ENCODE results near the gene SPIRE2. TPM values are rescaled to one million over a fixed set of nuclear protein-coding genes. Genes with fewer than 3 reads are reported as not detected.
A peak's percentile ranks its signal among the peaks of the same experiment; 100 is the strongest.

SPIRE2 gene
- total RNA-seq, 2 donors from 2014 or later = 0.69 to 0.91 TPM

DNA sequence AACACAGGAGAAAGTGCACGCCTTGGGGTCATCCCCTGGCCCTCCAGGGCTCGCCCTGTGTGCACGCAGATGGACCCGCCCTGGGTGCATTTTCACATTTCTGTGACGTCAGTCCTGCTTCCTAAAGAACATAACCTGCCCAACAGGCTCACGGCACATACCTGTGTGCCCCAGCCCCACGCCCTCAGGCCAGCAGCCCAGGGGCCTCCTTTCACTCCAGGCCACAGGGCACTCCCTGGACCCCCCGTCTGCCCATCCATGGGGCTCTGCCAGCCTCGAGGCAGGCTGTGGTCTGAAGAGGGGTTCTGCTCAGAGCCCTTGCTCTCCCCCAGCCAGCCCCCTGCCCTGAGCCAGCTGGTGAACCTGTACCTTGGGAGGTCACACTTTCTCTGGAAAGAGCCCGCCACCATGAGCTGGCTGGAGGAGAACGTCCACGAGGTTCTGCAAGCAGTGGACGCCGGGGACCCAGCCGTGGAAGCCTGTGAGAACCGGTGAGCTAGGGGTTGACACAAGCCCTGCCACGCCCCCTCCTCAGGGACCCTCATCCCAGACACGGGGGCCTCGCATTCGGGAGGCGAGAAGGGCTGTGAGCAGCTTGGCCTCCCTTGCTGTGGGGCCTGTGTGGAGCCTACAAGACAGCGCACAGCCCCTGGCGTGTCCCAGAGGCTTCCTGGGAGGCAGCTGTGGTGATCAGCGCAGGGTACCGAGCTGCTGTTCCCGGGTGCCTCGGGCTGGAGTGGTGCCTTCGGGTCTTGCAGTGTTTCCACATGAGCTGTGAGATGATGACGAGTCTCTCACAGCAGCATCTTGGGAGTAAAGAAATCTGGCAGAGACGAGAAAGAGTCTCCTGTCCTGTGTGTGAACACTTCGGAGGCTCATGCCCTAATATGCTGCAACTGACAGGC lies 76.6 kb downstream of the SPIRE2 start:
- DNase-seq (no peak), ATAC-seq (replicated peaks in 1 of 2) (peak in 1 of 2 donors; percentile 16)
- Mint-ChIP-seq H3K27me3 (ENCODE audit: low read depth) (no peaks in the 10 kb centered on the region), H3K4me3 (no peak overlapping the region), H3K27ac (no peak overlapping the region), H3K4me1 (ENCODE audit: low read depth) (no peaks in the 10 kb centered on the region), H3K36me3 (ENCODE audit: insufficient read depth in 2 of 2) (peaks cover under 1 to 4% of the 10 kb centered on the region in 2 donors), H3K9me3 (no peaks in the 10 kb centered on the region)

DNA sequence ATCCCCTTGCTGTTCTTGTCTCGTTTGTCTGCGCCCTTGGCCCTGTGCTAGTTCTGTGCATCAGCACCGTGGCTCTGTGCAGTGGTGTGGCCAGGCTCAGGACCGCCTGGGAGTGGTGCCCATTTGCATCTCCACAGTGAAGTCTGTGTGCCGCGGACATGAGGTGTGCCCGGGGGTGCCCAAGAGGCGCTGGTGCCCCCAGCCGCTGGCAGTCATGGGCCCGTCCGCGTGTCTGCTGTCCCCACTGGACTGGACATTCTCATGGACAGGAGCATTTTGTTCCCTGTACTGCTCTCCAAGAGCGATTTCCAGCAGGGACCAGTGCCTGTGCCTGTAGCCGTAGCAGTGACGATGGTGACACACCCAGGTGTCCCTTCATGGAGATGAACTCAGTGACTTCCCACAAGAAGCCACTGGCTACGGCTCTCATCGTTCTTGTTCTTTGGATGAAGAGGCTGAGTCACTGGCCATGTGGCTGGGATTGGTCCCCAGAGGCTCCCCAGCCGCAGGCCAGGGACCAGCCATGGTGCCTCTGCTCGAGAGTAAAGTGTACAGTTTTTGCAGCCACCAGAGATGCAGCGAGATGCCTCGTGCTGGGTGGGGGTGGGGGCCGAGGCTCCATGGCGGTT lies 77.3 kb downstream of the SPIRE2 start:
- H3K27me3 Mint-ChIP-seq (ENCODE audit: low read depth) = no peaks in the 10 kb centered on the region
- no peak for DNase-seq
- H3K9me3 Mint-ChIP-seq = no peaks in the 10 kb centered on the region
- H3K36me3 Mint-ChIP-seq (ENCODE audit: insufficient read depth in 2 of 2) = peaks cover 0 to 5% of the 10 kb centered on the region in 2 donors
- H3K4me1 Mint-ChIP-seq (ENCODE audit: low read depth) = no peaks in the 10 kb centered on the region
- no peak for ATAC-seq (replicated peaks in 1 of 2)
- H3K27ac Mint-ChIP-seq = no peak overlapping the region
- no peak overlapping the region for H3K4me3 Mint-ChIP-seq

DNA sequence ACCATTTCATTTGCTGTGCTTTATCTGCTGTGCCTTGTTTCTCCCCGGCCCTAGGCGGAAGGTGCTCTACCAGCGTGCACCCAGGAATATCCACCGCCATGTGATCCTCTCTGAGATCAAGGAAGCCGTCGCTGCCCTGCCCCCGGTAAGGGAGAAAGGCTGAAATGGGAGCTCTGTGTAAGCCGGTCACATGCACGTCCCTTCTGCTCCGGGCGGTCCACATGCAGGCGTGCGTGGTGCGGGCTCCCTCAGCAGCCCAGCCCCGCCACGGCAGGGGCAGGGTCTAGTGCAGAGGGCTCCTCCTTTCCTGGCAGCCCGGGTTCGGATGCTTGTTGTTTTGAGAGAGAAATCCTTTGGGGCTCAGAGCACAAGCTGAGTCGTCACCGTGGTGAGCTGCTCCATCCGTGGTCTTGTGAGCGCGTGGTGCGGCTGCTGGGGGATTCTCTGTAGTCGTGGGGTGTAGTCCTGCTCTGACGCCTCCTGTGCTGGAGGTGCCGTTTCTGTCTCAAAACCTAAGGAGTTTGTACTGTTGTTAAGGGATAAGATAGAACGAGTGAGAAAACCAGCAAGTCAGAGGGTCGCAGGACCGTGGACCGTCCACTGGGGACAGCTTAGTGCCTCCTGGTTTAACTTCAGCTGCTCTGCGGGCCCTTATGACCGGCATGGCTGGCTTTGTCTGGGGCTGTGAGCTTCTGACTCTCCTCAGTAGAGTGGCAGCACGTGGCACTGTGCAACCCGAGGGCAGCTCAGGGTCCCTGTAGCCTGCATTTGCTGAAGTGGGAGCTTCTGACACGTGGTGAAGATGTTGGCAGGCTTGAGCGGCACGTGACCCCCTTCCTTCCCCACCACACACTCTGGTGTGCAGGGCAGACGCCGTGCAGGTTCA lies 78.1 kb downstream of the SPIRE2 start:
- ATAC-seq (replicated peaks in 1 of 2) (no peak), DNase-seq (no peak)
- H3K27ac Mint-ChIP-seq = no peak overlapping the region
- H3K27me3 Mint-ChIP-seq (ENCODE audit: low read depth) = no peaks in the 10 kb centered on the region
- no peaks in the 10 kb centered on the region for H3K4me1 Mint-ChIP-seq (ENCODE audit: low read depth)
- no peak overlapping the region for H3K4me3 Mint-ChIP-seq
- H3K36me3 Mint-ChIP-seq (ENCODE audit: insufficient read depth in 2 of 2) = peaks cover 3 to 8% of the 10 kb centered on the region in 2 donors
- no peaks in the 10 kb centered on the region for H3K9me3 Mint-ChIP-seq

DNA sequence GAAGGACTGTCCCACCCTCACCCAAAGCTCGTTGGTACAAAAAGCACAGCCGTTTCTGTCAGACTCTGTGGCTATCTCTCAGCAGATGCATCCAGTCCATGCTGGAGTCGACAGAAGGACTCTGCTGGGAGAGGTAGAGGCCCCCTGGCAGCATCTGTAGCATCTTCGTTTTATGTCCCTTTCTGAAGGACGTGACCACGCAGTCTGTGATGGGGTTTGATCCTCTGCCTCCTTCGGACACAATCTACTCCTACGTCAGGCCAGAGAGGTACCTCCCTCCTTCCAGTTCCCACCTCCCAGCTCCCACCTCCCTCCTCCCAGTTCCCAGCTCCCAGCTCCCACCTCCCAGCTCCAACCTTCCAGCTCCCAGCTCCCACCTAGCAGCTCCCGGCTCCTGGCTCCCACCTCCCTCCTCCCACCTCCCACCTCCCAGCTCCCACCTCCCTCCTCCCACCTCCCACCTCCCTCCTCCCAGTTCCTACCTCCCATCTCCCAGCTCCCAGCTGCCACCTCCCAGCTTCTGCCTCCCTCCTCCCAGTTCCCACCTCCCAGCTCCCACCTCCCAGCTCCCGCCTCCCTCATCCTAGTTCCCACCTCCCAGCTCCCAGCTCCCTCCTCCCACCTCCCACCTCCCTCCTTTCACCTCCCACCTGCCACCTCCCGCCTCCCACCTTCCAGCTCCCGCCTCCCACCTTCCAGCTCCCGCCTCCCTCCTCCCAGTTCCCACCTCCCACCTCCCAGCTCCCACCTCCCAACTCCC lies 79.0 kb downstream of the SPIRE2 start:
- Mint-ChIP-seq H3K27ac (no peak overlapping the region), H3K27me3 (ENCODE audit: low read depth) (no peaks in the 10 kb centered on the region), H3K4me1 (ENCODE audit: low read depth) (no peaks in the 10 kb centered on the region), H3K36me3 (ENCODE audit: insufficient read depth in 2 of 2) (peaks cover 4 to 8% of the 10 kb centered on the region in 2 donors), H3K9me3 (no peaks in the 10 kb centered on the region), H3K4me3 (no peak overlapping the region)
- ATAC-seq (replicated peaks in 1 of 2) = no peak
- DNase-seq = no peak

DNA sequence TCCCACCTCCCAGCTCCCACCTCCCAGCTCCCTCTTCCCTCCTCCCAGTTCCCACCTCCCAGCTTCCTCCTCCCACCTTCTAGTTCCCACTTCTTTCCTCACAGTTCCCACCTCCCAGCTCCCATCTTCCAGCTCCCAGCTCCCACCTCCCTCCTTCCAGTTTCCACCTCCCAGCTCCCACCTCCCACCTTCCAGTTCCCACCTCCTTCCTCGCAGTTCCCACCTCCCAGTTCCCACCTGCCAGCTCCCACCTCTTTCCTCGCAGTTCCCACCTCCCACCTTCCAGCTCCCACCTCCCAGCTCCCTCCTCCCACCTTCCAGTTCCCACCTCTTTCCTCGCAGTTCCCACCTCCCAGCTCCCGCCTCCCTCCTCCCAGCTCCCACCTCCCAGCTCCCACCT lies 80.0 kb downstream of the SPIRE2 start:
- Mint-ChIP-seq H3K4me3 (no peak overlapping the region), H3K4me1 (ENCODE audit: low read depth) (no peaks in the 10 kb centered on the region), H3K27ac (no peak overlapping the region), H3K9me3 (no peaks in the 10 kb centered on the region), H3K36me3 (ENCODE audit: insufficient read depth in 2 of 2) (peaks cover 4 to 10% of the 10 kb centered on the region in 2 donors), H3K27me3 (ENCODE audit: low read depth) (no peaks in the 10 kb centered on the region)
- DNase-seq = no peak
- no peak for ATAC-seq (replicated peaks in 1 of 2)

DNA sequence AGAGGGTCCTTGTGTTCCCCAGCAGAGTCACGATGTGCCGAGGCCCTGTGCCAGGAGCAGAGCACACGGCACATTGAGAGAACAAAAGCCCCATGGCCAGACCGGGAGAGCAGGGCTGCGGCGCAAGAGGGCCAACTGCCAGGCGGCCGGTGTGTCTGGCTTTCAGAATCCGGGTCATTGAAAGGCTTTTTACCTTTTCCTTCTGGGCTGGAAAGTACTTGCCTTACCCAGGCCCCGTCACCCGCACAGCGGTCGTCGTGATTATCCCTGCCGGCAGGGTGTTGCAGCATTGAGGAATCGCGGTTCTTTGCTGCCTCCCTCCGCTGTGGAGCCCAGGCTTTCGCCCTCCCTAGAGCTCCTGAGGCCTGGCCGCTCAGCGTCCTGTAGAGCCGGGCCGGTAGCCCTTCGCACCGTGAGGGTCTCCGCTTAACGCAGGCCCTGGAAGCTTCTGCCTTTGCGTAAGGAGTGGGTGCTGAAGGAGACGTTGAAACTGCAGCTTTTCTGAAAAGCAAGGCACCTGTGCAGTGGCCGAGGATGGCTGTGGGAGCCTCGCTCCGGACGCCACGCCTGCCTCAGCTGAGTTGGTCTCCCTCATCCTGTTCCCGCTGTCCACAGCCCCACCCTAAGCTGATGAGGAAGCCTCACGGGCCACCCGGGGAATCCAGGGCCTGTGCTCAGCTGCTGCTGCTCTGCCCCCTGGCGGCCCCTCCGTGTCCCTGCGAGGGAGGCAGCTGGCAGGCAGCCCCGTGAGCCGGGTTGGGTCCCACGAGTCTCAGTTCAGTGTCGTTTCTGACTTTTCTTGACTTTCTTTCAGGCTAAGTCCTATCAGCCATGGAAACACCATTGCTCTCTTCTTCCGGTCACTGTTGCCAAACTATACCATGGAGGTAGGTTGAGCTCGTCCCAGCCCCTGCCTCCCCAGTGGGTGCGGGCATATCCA lies 81.8 kb downstream of the SPIRE2 start:
- Mint-ChIP-seq H3K9me3 (peaks cover 0 to 5% of the 10 kb centered on the region in 2 donors), H3K4me3 (no peak overlapping the region), H3K27ac (no peak overlapping the region), H3K27me3 (ENCODE audit: low read depth) (no peaks in the 10 kb centered on the region), H3K4me1 (ENCODE audit: low read depth) (no peaks in the 10 kb centered on the region), H3K36me3 (ENCODE audit: insufficient read depth in 2 of 2) (peaks cover 9 to 10% of the 10 kb centered on the region in 2 donors)
- DNase-seq (peak; percentile 72 to 76), ATAC-seq (replicated peaks in 1 of 2) (peak; percentile 83)

DNA sequence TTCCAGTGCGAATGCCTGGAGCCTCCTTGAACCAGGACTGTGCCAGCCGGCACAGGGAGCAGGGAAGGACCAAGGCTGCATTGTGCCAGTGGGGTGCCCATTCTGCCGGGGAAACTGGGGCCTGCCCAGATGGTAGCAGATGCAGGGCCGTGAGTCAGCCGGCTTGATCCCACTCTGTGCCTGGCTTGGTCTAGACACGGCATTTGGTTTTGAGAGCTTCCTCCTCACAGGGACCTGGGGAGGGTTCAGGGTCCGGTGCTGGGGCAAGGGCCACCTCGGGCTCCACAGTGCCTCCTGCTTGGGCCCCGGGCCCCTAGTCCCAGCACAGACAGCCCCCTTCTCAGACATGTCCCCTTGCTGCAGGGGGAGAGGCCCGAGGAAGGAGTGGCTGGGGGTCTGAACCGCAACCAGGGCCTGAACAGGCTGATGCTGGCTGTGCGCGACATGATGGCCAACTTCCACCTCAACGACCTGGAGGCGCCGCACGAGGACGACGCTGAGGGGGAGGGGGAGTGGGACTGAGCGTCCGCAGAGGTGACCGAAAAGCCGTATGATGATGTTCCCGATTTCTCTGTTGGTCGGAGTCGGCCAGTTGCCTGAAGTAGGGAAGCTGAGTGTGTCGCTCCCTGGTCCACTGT lies 82.6 kb downstream of the SPIRE2 start:
- H3K4me1 Mint-ChIP-seq (ENCODE audit: low read depth) = no peaks in the 10 kb centered on the region
- H3K9me3 Mint-ChIP-seq = peaks cover 0 to 5% of the 10 kb centered on the region in 2 donors
- peak in 1 of 2 donors; percentile 4 for ATAC-seq (replicated peaks in 1 of 2)
- H3K4me3 Mint-ChIP-seq = no peak overlapping the region
- H3K36me3 Mint-ChIP-seq (ENCODE audit: insufficient read depth in 2 of 2) = peaks cover 9 to 10% of the 10 kb centered on the region in 2 donors
- H3K27me3 Mint-ChIP-seq (ENCODE audit: low read depth) = no peaks in the 10 kb centered on the region
- H3K27ac Mint-ChIP-seq = no peak overlapping the region
- DNase-seq = no peak

DNA sequence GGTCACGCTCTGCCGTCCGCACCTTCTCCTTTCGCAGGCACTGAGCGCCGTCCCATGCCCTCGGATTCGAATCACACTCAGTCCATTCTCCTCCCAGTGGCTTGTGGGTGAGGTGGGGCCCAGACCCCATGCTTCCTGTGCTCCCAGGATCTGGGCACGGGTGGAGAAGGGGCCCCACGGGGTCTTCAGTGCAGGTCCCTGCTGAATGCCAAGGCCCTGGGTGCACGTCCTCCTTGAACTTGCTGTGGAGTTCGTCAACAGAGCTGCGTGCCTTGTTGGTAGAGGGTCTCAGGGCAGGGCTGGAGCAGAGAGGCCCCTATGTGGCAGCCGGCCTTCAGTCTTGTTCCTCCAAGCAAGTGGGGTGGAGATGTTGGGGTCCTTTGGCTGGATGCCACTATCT lies 83.1 kb downstream of the SPIRE2 start:
- no peak for ATAC-seq (replicated peaks in 1 of 2)
- no peak for DNase-seq
- H3K9me3 Mint-ChIP-seq = peaks cover 0 to 5% of the 10 kb centered on the region in 2 donors
- H3K4me1 Mint-ChIP-seq (ENCODE audit: low read depth) = no peaks in the 10 kb centered on the region
- no peak overlapping the region for H3K27ac Mint-ChIP-seq
- peaks cover 9 to 10% of the 10 kb centered on the region in 2 donors for H3K36me3 Mint-ChIP-seq (ENCODE audit: insufficient read depth in 2 of 2)
- no peak overlapping the region for H3K4me3 Mint-ChIP-seq
- no peaks in the 10 kb centered on the region for H3K27me3 Mint-ChIP-seq (ENCODE audit: low read depth)

DNA sequence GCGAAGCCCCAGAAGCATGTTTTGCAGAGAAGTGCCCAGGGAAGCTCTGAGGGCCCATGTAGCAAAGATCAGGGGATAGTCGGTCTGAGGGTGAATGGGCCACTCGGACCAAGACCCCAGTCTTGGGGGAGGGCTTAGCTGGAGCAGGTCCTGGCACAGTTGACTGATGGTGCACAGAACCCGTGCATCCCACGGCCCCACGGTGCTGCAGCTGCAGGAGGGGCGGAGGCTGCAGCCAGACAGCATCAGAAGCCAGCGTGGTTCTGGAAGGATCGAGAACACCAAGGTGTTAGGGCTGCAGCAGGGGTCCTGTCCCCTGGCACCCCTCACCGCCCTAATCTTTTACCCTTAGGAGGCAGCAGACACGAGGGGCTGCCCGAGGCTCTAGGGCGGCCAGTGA lies 83.9 kb downstream of the SPIRE2 start:
- H3K4me3 Mint-ChIP-seq = no peak overlapping the region
- no peak for ATAC-seq (replicated peaks in 1 of 2)
- H3K9me3 Mint-ChIP-seq = peaks cover 0 to 5% of the 10 kb centered on the region in 2 donors
- H3K4me1 Mint-ChIP-seq (ENCODE audit: low read depth) = no peaks in the 10 kb centered on the region
- no peak overlapping the region for H3K27ac Mint-ChIP-seq
- no peak for DNase-seq
- H3K36me3 Mint-ChIP-seq (ENCODE audit: insufficient read depth in 2 of 2) = peaks cover 9 to 10% of the 10 kb centered on the region in 2 donors
- H3K27me3 Mint-ChIP-seq (ENCODE audit: low read depth) = no peaks in the 10 kb centered on the region

DNA sequence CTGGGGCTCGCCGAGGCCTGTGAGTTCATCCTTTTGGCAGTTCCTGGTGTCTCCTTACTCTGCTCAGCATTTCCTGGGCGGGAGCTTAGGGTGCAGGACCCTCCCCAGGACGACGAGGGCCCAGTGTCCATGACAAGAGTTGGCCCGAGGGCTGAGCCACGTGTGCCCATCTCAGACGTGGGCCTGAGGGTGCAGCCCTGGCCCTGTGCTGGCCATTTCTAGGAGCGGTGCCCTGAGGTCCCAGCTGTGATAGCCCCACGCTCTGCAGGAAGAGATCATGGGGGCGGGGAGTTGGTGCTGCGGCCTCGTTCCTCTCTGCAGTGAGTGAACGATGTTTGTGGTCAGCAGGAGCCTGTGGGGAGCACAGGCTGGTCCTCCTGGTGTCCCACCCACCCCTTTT lies 84.4 kb downstream of the SPIRE2 start:
- Mint-ChIP-seq H3K4me1 (ENCODE audit: low read depth) (peaks cover 4% of the 10 kb centered on the region), H3K9me3 (peaks cover 0 to 5% of the 10 kb centered on the region in 2 donors), H3K4me3 (no peak overlapping the region), H3K36me3 (ENCODE audit: insufficient read depth in 2 of 2) (peaks cover 9 to 10% of the 10 kb centered on the region in 2 donors), H3K27ac (no peak overlapping the region), H3K27me3 (ENCODE audit: low read depth) (no peaks in the 10 kb centered on the region)
- DNase-seq (no peak), ATAC-seq (replicated peaks in 1 of 2) (no peak)
